Gastroesophageal sphincter (tissue), 3 donors: ENCODE measurements around the gene TOB1.
A peak's percentile ranks its signal among the peaks of the same experiment; 100 is the strongest.

Source experiments
- CTCF ChIP-seq, 4 experiments: fragments of 200-600 bp in 2 of 4; fragments of 450-650 bp in 2 of 4; sonication (generic) in 1 of 4; IDR thresholded peaks; one replicate each; pipeline ENCODE4 v1.5.1; 2017 to 2019; ENCODE audit warnings: antibody characterized with exemption in 4 of 4, mild to moderate bottlenecking in 2 of 4, moderate library complexity in 2 of 4
- POLR2AphosphoS5 ChIP-seq: sonication (generic); formaldehyde crosslinking; IDR thresholded peaks from one replicate; pipeline ENCODE4 v1.6.1; 2017; ENCODE audit warnings: antibody characterized with exemption

- no peak for TF ChIP-seq POLR2AphosphoS5
- TF ChIP-seq CTCF (IDR thresholded peaks at IDR 0.05), result peak in 1 of 4 experiments; percentile 37
Observed at GRCh38 chr17:50904518-50905459, 38.6 kb upstream of the TOB1 start.
